Measurements from ENCODE around the gene MAP4K4.

DNA sequence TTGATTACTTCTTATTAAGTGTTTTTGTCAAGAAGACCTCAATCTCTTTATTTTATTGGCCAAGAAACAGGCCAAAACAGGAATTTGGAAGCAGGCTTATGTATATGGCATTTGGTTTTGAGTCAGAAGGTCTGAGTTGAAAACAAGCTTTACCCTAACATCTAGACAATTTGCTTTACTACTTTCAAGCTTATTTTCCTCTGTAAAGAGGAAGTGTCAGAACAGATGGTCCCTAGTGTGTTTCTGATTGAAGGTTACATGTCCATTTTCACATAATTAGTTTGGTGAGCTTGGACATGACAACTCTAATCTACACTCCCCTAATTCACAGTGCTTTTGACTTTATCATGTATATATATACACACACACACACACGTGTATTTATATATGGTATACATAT is 19.8 kb upstream of the MAP4K4 start:
- TF ChIP-seq EZH2 (IDR thresholded peaks at IDR 0.05; ENCODE audit: insufficient read depth, poor library complexity, severe bottlenecking) = no peak
- no peak for TF ChIP-seq EZH2phosphoT487 (IDR thresholded peaks at IDR 0.05; ENCODE audit: insufficient read depth, low read depth)

Measured in GM23248 (cell line).